ENCODE results near the gene TEAD1.

Gene TEAD1

GRCh38 chr11:12989428-12990161 lies 315.4 kb downstream of the TEAD1 start:
- DNase-seq (ENCODE audit: low read depth), result no peak

- DNase-seq (ENCODE audit: low read depth), result no peak
Measured at GRCh38 chr11:12990162-12990480, 315.9 kb downstream of the TEAD1 start.

GRCh38 chr11:12991426-12991825 lies 317.2 kb downstream of the TEAD1 start:
- DNase-seq (ENCODE audit: low read depth), result no peak

DNA sequence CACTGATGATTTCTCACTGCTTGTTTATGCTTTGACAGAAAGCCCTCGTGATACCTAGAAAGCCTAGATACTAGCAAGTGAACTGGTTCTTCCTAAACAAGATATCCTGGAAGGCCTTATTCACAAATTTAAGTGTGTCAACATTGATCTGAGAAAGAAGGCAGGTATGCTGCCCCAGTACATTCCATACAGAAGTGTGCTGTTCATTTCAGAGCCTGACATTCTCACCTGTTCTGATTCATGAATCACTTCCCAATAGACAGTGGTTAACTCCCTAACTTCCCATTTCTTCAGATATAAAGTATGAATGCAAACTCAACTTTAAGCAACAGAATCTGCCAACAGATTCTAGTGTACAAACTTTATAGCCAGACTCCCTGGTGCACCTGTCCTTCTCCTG lies 319.4 kb downstream of the TEAD1 start:
- no peak for DNase-seq (ENCODE audit: low read depth)
